ENCODE results near the gene FAM187B. TPM values are rescaled to one million over a fixed set of nuclear protein-coding genes. Genes with fewer than 3 reads are reported as not detected.

The FAM187B gene
- total RNA-seq, 1 experiment from 2014 or later = not detected

GRCh38 chr19:35214766-35215422, 13.6 kb downstream of the FAM187B start:
- no peaks in the 10 kb centered on the region for H3K79me1 ChIP-seq (ENCODE audit: insufficient read depth, low read depth, low read length, poor library complexity, severe bottlenecking)
- 0 out of 2 replicates have a peak, but pooled peaks cover 2% of the 10 kb centered on the region for H3K4me1 ChIP-seq (ENCODE audit: insufficient read depth, low read length)
- no peak overlapping the region for H4K8ac ChIP-seq (replicated peaks; ENCODE audit: insufficient read length, low read depth, low read length)
- H4K20me1 ChIP-seq (ENCODE audit: control insufficient read depth, insufficient read depth, insufficient read length) = no peaks in the 10 kb centered on the region
- H2AK5ac ChIP-seq (ENCODE audit: insufficient read length, low read length) = no peak overlapping the region
- no CpG with 5 or more reads among the region's 7 CpGs for WGBS (ENCODE audit: extremely low coverage, insufficient read length, low lambda C conversion rate)
- H3K18ac ChIP-seq (ENCODE audit: insufficient read length, low read depth, low read length) = no peak overlapping the region
- H2BK120ac ChIP-seq (ENCODE audit: low read depth, low read length, poor library complexity, severe bottlenecking) = no peak overlapping the region
- H3K4ac ChIP-seq (ENCODE audit: low read depth, low read length) = no peak overlapping the region
- no peak overlapping the region for H4K5ac ChIP-seq (ENCODE audit: insufficient read length, low read depth, low read length)
- H3K79me2 ChIP-seq (ENCODE audit: insufficient read depth, low read length) = no peaks in the 10 kb centered on the region
- no peak overlapping the region for H2AFZ ChIP-seq (ENCODE audit: low read length)
- H2BK20ac ChIP-seq (ENCODE audit: low read depth, low read length, poor library complexity, severe bottlenecking) = no peak overlapping the region
- no peak overlapping the region for H3K56ac ChIP-seq (ENCODE audit: insufficient read length, low read depth, low read length)
- H3K27me3 Mint-ChIP-seq (ENCODE audit: low read depth) = peaks cover 3% of the 10 kb centered on the region
- no peak overlapping the region for H3K4me3 Mint-ChIP-seq
- no peak overlapping the region for H4K91ac ChIP-seq (ENCODE audit: insufficient read length, low read depth, low read length)
- no peak overlapping the region for H3K9ac ChIP-seq (ENCODE audit: extremely low read depth, insufficient read length, low read length)
- no peak overlapping the region for H2BK12ac ChIP-seq (ENCODE audit: insufficient read length, low read depth, low read length)
- no peak overlapping the region for H3K4me2 ChIP-seq (ENCODE audit: insufficient read depth, insufficient read length, low read length)
- H3K27ac Mint-ChIP-seq = no peak overlapping the region
- H3K27ac ChIP-seq (ENCODE audit: insufficient read length, low read depth, low read length) = no peak overlapping the region
- no peaks in the 10 kb centered on the region for H3K9me3 ChIP-seq (ENCODE audit: control insufficient read depth, low read depth, low read length)
- H3K23ac ChIP-seq (ENCODE audit: insufficient read length, low read depth, low read length) = no peak overlapping the region
- H3T11ph ChIP-seq (ENCODE audit: low read length) = no peak overlapping the region
- peaks cover 13 to 16% of the 10 kb centered on the region in 2 experiments for H3K4me1 Mint-ChIP-seq
- DNase-seq = no peak
- no peaks in the 10 kb centered on the region for H3K23me2 ChIP-seq (ENCODE audit: insufficient read length, low read depth, low read length, poor library complexity, severe bottlenecking)
- no peak overlapping the region for H2BK5ac ChIP-seq (ENCODE audit: insufficient read length, low read length)
- TF ChIP-seq CTCF (conservative IDR thresholded peaks at IDR 0.05) = no peak
- peaks cover 0 to 5% (median 5%) of the 10 kb centered on the region in 3 experiments; a peak in 5 of 7 replicates for H3K36me3 Mint-ChIP-seq (ENCODE audit: insufficient read depth in 1 of 3, low read depth in 3 of 3)
- peaks cover 7 to 13% of the 10 kb centered on the region in 2 experiments for H3K9me3 Mint-ChIP-seq
- no peak overlapping the region for H2BK15ac ChIP-seq (ENCODE audit: low read depth, low read length)
- H3K27me3 ChIP-seq (ENCODE audit: insufficient read depth, low read length) = no peaks in the 10 kb centered on the region
- no peak overlapping the region for H3K14ac ChIP-seq (ENCODE audit: insufficient read depth, low read length)

All from H9 (cell line).